Subcutaneous abdominal adipose tissue (tissue), 5 donors: ENCODE results near the gene CYB5R2.

ENCODE experiments used
- H3K27ac ChIP-seq: one replicate; pipeline ENCODE4 v1.7.0; 2013; ENCODE audit warnings: low read depth, mild to moderate bottlenecking, inconsistent platforms, low read length, moderate library complexity
- H3K27me3 ChIP-seq, 5 donors: one replicate each; pipeline ENCODE4 v1.7.0; 2013; ENCODE audit warnings: low read length in 5 of 5, inconsistent platforms in 1 of 5; ENCODE audit not compliant: control insufficient read depth in 5 of 5, insufficient read depth in 4 of 5
- H3K36me3 ChIP-seq, 5 donors: one replicate each; pipeline ENCODE4 v1.7.0; 2013; ENCODE audit warnings: low read length in 5 of 5; ENCODE audit not compliant: control insufficient read depth in 5 of 5, insufficient read depth in 5 of 5
- H3K4me1 ChIP-seq, 5 donors: one replicate each; pipeline ENCODE4 v1.7.0; 2013; ENCODE audit warnings: low read length in 5 of 5, mild to moderate bottlenecking in 3 of 5, moderate library complexity in 1 of 5; ENCODE audit not compliant: control insufficient read depth in 5 of 5, insufficient read depth in 5 of 5
- H3K4me3 ChIP-seq, 5 donors: one replicate each; pipeline ENCODE4 v1.7.0; 2013; ENCODE audit warnings: low read length in 5 of 5, low read depth in 1 of 5
- H3K9ac ChIP-seq, 5 donors: one replicate each; pipeline ENCODE4 v1.7.0; 2013; ENCODE audit warnings: low read length in 5 of 5, mild to moderate bottlenecking in 4 of 5, moderate library complexity in 3 of 5
- H3K9me3 ChIP-seq, 5 donors: one replicate each; pipeline ENCODE4 v1.7.0; 2013; ENCODE audit warnings: low read length in 5 of 5; ENCODE audit not compliant: control insufficient read depth in 5 of 5
- donor health status: healthy.
- donor health status: healthy.
- donor health status: healthy.
- donor health status: healthy.
- donor health status: healthy.

CYB5R2 gene

DNA sequence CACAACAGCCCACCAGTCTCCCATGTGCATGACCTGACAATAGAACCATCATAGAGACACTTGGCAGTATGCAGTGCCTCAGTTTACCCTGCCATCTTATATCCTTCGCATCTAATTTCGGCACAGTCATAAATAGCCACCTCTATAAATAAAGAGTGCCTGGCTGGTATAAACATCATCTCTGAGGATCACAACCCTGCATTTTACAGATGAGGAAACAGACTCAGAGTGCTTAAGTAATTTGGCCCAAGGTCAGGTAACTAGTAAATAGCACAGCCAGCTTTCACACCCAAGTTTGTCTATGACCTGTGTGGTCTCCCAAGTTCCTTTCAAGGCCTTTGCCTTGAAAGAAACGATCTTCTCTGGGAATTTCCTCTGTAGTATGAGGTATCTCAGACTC is 44.6 kb downstream of the CYB5R2 start:
- H3K9me3 ChIP-seq, result no peaks in the 10 kb centered on the region
- H3K27me3 ChIP-seq, result no peaks in the 10 kb centered on the region
- H3K36me3 ChIP-seq, result peaks cover 10 to 87% (median 60%) of the 10 kb centered on the region in 5 donors
- no peak overlapping the region for H3K27ac ChIP-seq
- H3K4me1 ChIP-seq, result peaks cover 0 to 7% (median under 1%) of the 10 kb centered on the region in 5 donors
- no peak overlapping the region for H3K9ac ChIP-seq
- no peak overlapping the region for H3K4me3 ChIP-seq

- no peak overlapping the region for H3K4me3 ChIP-seq
- H3K9ac ChIP-seq, result no peak overlapping the region
- no peaks in the 10 kb centered on the region for H3K9me3 ChIP-seq
- peaks cover 7 to 68% (median 43%) of the 10 kb centered on the region in 5 donors for H3K36me3 ChIP-seq
- H3K27me3 ChIP-seq, result no peaks in the 10 kb centered on the region
- no peak overlapping the region for H3K27ac ChIP-seq
- no peaks in the 10 kb centered on the region for H3K4me1 ChIP-seq
Observed at GRCh38 chr11:7622721-7623120, 50.6 kb downstream of the CYB5R2 start.

GRCh38 chr11:7621554-7621953 is 51.7 kb downstream of the CYB5R2 start:
- H3K9ac ChIP-seq, result no peak overlapping the region
- H3K36me3 ChIP-seq, result peaks cover 7 to 72% (median 48%) of the 10 kb centered on the region in 5 donors
- H3K4me3 ChIP-seq, result no peak overlapping the region
- H3K9me3 ChIP-seq, result no peaks in the 10 kb centered on the region
- H3K27ac ChIP-seq, result no peak overlapping the region
- H3K4me1 ChIP-seq, result no peaks in the 10 kb centered on the region
- H3K27me3 ChIP-seq, result no peaks in the 10 kb centered on the region

DNA sequence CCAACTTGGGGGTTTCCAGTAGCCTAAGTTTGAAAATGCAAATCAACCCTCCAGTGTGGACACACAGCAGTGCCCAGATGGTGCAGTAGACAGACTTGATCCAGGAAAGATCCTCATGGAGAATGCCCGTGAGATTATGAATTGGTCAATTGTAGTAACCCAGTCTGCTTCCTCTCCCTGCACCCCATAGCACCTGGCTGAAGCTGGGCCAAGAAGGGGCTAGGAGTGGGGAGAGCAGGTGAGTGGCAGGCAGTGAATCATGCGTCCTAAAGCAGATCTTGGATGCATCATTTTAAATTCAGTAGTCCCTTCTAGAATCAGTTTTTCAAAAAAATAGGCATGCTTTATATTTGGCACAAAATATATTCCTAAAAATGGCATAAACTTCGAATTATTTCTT is 52.2 kb downstream of the CYB5R2 start:
- H3K9me3 ChIP-seq, result no peaks in the 10 kb centered on the region
- peaks cover 7 to 71% (median 49%) of the 10 kb centered on the region in 5 donors for H3K36me3 ChIP-seq
- no peak overlapping the region for H3K9ac ChIP-seq
- no peaks in the 10 kb centered on the region for H3K4me1 ChIP-seq
- H3K4me3 ChIP-seq, result no peak overlapping the region
- H3K27ac ChIP-seq, result no peak overlapping the region
- H3K27me3 ChIP-seq, result no peaks in the 10 kb centered on the region

DNA sequence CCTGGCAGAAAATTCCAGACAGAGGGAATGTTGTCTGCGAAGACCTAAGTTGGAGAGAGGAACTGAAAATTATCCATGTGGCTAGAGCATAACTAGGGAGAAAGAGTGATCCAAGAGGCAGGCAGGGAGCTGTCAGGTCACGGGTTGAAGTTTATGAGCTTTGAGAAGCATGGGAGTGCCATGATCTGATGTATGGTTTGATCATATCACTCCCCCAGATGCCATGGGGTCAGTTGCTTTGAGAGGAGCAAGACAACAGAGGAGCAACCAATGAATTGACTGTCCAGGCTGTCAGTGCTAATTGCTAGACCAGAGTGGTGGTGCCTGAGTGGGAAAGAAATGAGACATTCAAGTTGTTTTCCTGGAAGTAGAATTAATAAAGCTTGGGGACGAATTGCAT is 54.0 kb downstream of the CYB5R2 start:
- H3K27ac ChIP-seq, result no peak overlapping the region
- no peaks in the 10 kb centered on the region for H3K9me3 ChIP-seq
- H3K9ac ChIP-seq, result no peak overlapping the region
- peaks cover 8 to 63% (median 38%) of the 10 kb centered on the region in 5 donors for H3K36me3 ChIP-seq
- no peaks in the 10 kb centered on the region for H3K4me1 ChIP-seq
- H3K4me3 ChIP-seq, result no peak overlapping the region
- no peaks in the 10 kb centered on the region for H3K27me3 ChIP-seq

DNA sequence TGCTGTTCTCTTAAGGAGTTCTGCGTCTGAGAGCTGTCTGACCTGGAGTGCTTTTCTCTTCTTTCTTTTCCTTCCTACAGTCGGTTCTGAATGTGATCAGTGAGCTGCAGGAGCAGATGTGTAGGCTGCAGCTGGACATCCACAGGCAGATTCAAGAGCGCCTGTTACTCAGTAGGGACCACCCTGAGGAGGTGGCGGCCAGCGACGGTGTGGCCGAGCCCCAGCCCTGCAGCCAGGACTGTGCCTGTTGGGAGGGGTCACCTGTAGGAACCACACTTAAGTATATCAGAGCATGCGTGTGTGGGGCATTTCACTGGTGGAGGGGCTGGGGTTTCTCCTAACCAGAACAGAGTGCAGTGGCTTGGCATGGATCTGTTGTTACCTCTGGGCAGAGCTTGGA is 56.3 kb downstream of the CYB5R2 start:
- no peaks in the 10 kb centered on the region for H3K27me3 ChIP-seq
- no peak overlapping the region for H3K9ac ChIP-seq
- H3K4me1 ChIP-seq, result no peaks in the 10 kb centered on the region
- no peak overlapping the region for H3K4me3 ChIP-seq
- peaks cover 7 to 63% (median 29%) of the 10 kb centered on the region in 5 donors for H3K36me3 ChIP-seq
- no peaks in the 10 kb centered on the region for H3K9me3 ChIP-seq
- H3K27ac ChIP-seq, result no peak overlapping the region
